CD4-positive, CD25-positive, alpha-beta regulatory T cell (primary cell): ENCODE data around the gene ARMCX1. TPM values are rescaled to one million over a fixed set of nuclear protein-coding genes. Genes with fewer than 3 reads are reported as not detected.
A peak's percentile ranks its signal among the peaks of the same experiment; 100 is the strongest.
"Not testable (repeated sequence)": the region's sequence is repeated elsewhere in the genome, so short reads cannot be mapped to it uniquely, and the experiment has no call there.

Experiments
- ATAC-seq, 2 donors: fragments of 150-1000 bp; cut with Tn5 transposase; one replicate each; pipeline ENCODE4 v1.10.0; 2021; ENCODE audit warnings: low read depth in 2 of 2, moderate number of reproducible peaks in 2 of 2, moderate library complexity in 1 of 2
- DNase-seq, 3 donors: peaks; one replicate each; pipeline versions ENCODE4 v3.0.0 to v3.0.0-alpha.2; 2012 to 2022; ENCODE audit warnings: mixed read lengths in 1 of 3
- H3K27ac ChIP-seq: one replicate; pipeline ENCODE4 v1.7.0; 2013; ENCODE audit warnings: mild to moderate bottlenecking, low read length; ENCODE audit not compliant: insufficient read depth, poor library complexity, severe bottlenecking
- H3K27me3 ChIP-seq: one replicate; pipeline ENCODE4 v1.7.0; 2013; ENCODE audit warnings: low read length; ENCODE audit not compliant: control insufficient read depth, insufficient read depth
- H3K36me3 ChIP-seq: one replicate; pipeline ENCODE4 v1.7.0; 2013; ENCODE audit warnings: mild to moderate bottlenecking, low read length, moderate library complexity; ENCODE audit not compliant: control insufficient read depth, insufficient read depth
- H3K4me1 ChIP-seq: 2 replicates; pipeline ENCODE4 v1.7.0; 2013; ENCODE audit warnings: mild to moderate bottlenecking, low read length; ENCODE audit not compliant: insufficient read depth, control insufficient read depth, poor library complexity, severe bottlenecking
- H3K4me3 ChIP-seq: one replicate; pipeline ENCODE4 v1.7.0; 2013; ENCODE audit warnings: low read depth, mild to moderate bottlenecking, low read length, moderate library complexity
- H3K9me3 ChIP-seq, 2 experiments: 1 replicate in 1 of 2; 2 replicates in 1 of 2; pipeline ENCODE4 v1.7.0; 2013; ENCODE audit warnings: low read length in 2 of 2, mild to moderate bottlenecking in 1 of 2, moderate library complexity in 1 of 2; ENCODE audit not compliant: control insufficient read depth in 2 of 2
- H3K27ac Mint-ChIP-seq, 3 donors: one replicate each; pipeline ENCODE4 v1.8.0; 2020 to 2022; ENCODE audit warnings: mild to moderate bottlenecking in 3 of 3, mixed read lengths in 3 of 3, moderate library complexity in 2 of 3
- H3K27me3 Mint-ChIP-seq: one replicate; pipeline ENCODE4 v1.8.0; 2022; ENCODE audit warnings: mild to moderate bottlenecking, mixed read lengths
- H3K36me3 Mint-ChIP-seq: one replicate; pipeline ENCODE4 v1.8.0; 2020; ENCODE audit warnings: mixed read lengths
- H3K4me1 Mint-ChIP-seq, 4 donors: one replicate each; pipeline ENCODE4 v1.8.0; 2020 to 2022; ENCODE audit warnings: mixed read lengths in 4 of 4, mild to moderate bottlenecking in 1 of 4
- H3K4me3 Mint-ChIP-seq, 4 donors: one replicate each; pipeline ENCODE4 v1.8.0; 2020 to 2022; ENCODE audit warnings: mild to moderate bottlenecking in 4 of 4, mixed read lengths in 4 of 4, moderate library complexity in 3 of 4
- H3K9me3 Mint-ChIP-seq, 7 donors: one replicate each; pipeline ENCODE4 v1.8.0; 2020 to 2022; ENCODE audit warnings: mixed read lengths in 7 of 7, mild to moderate bottlenecking in 3 of 7, moderate library complexity in 2 of 7
- polyA plus RNA-seq, 4 donors: library from polyadenylated mRNA; unstranded; fragments of 300-500 nt; fragmentation: Illumina TruSeq; gene quantifications; one replicate each; pipeline ENCODE4 v1.2.3, GENCODE V29; 2021
- total RNA-seq: library from RNA; stranded (reverse); gene quantifications from one replicate; pipeline ENCODE4 v1.2.3, GENCODE V29; 2022

The ARMCX1 gene
- 0.64 TPM for total RNA-seq
- under 1 TPM in 3 of 4 donors, not detected in 1; 0.14 to 0.61 (median 0.18) TPM for polyA plus RNA-seq

GRCh38 chrX:101550362-101550750, at the start of gene ARMCX1:
ARMCX1 (plus strand) TSS chrX:101550547; CDS start chrX:101552931, 2,384 bp downstream.
- Histone ChIP-seq H3K9me3 (no peaks in the 10 kb centered on the region), H3K36me3 (no peaks in the 10 kb centered on the region), H3K4me1 (peaks cover 3% of the 10 kb centered on the region), H3K27me3 (no peaks in the 10 kb centered on the region), H3K4me3 (peak within 1 kb of the TSS; percentile 32), H3K27ac (no peak within 1 kb of the TSS)
- Mint-ChIP-seq H3K4me1 (peaks cover 0 to 9% (median 5%) of the 10 kb centered on the region in 4 donors), H3K9me3 (peaks cover 0 to 3% (median 0%) of the 10 kb centered on the region in 7 donors), H3K27ac (peak within 1 kb of the TSS in 1 of 3 donors; percentile 56), H3K4me3 (peak within 1 kb of the TSS in 3 of 4 donors; percentile 43 to 74 (median 72)), H3K36me3 (no peaks in the 10 kb centered on the region), H3K27me3 (peaks cover 11% of the 10 kb centered on the region)
- ATAC-seq (no peak), DNase-seq (peak in 1 of 3 donors; percentile 26)

GRCh38 chrX:101502929-101503328, 47.4 kb upstream of the ARMCX1 start:
- not testable (repeated sequence) for H3K4me1 Mint-ChIP-seq, H3K36me3 Mint-ChIP-seq, H3K27ac Mint-ChIP-seq, ATAC-seq, H3K9me3 Mint-ChIP-seq, H3K36me3 ChIP-seq, H3K27ac ChIP-seq, H3K27me3 ChIP-seq, H3K4me3 ChIP-seq, H3K4me3 Mint-ChIP-seq, H3K9me3 ChIP-seq, DNase-seq, H3K4me1 ChIP-seq, H3K27me3 Mint-ChIP-seq

- no peaks in the 10 kb centered on the region for H3K36me3 Mint-ChIP-seq
- no peaks in the 10 kb centered on the region for H3K27me3 Mint-ChIP-seq
- no peaks in the 10 kb centered on the region for H3K27me3 ChIP-seq
- no peaks in the 10 kb centered on the region for H3K9me3 ChIP-seq
- no peak for ATAC-seq
- no peaks in the 10 kb centered on the region for H3K4me1 Mint-ChIP-seq
- H3K9me3 Mint-ChIP-seq: no peaks in the 10 kb centered on the region
- H3K27ac Mint-ChIP-seq: no peak overlapping the region
- H3K36me3 ChIP-seq: no peaks in the 10 kb centered on the region
- H3K27ac ChIP-seq: no peak overlapping the region
- no peak overlapping the region for H3K4me3 Mint-ChIP-seq
- no peak overlapping the region for H3K4me3 ChIP-seq
- no peaks in the 10 kb centered on the region for H3K4me1 ChIP-seq
- DNase-seq: no peak
Observed at GRCh38 chrX:101507372-101507771, 43.0 kb upstream of the ARMCX1 start.

GRCh38 chrX:101507986-101508385, 42.4 kb upstream of the ARMCX1 start:
- Mint-ChIP-seq H3K4me3 (peak overlapping the region in 1 of 4 donors; percentile 85), H3K36me3 (no peaks in the 10 kb centered on the region)

GRCh38 chrX:101530944-101531343, 19.4 kb upstream of the ARMCX1 start:
- Mint-ChIP-seq H3K36me3 (no peaks in the 10 kb centered on the region), H3K9me3 (peaks cover 0 to 12% (median 0%) of the 10 kb centered on the region in 7 donors), H3K27ac (no peak overlapping the region), H3K4me1 (no peaks in the 10 kb centered on the region), H3K27me3 (no peaks in the 10 kb centered on the region), H3K4me3 (no peak overlapping the region)
- Histone ChIP-seq H3K4me3 (no peak overlapping the region), H3K27me3 (no peaks in the 10 kb centered on the region), H3K27ac (no peak overlapping the region), H3K9me3 (no peaks in the 10 kb centered on the region), H3K4me1 (no peaks in the 10 kb centered on the region), H3K36me3 (no peaks in the 10 kb centered on the region)
- ATAC-seq (no peak), DNase-seq (no peak)

More at GRCh38 chrX:101507986-101508385, 42.4 kb upstream of the ARMCX1 start:
- Mint-ChIP-seq H3K27ac (no peak overlapping the region), H3K9me3 (no peaks in the 10 kb centered on the region), H3K27me3 (no peaks in the 10 kb centered on the region), H3K4me1 (no peaks in the 10 kb centered on the region)
- Histone ChIP-seq H3K36me3 (no peaks in the 10 kb centered on the region), H3K4me1 (no peaks in the 10 kb centered on the region), H3K9me3 (no peaks in the 10 kb centered on the region), H3K4me3 (no peak overlapping the region), H3K27ac (no peak overlapping the region), H3K27me3 (no peaks in the 10 kb centered on the region)
- ATAC-seq: no peak
- no peak for DNase-seq

- Histone ChIP-seq H3K27me3 (no peaks in the 10 kb centered on the region), H3K4me3 (no peak overlapping the region), H3K9me3 (no peaks in the 10 kb centered on the region), H3K27ac (no peak overlapping the region), H3K4me1 (no peaks in the 10 kb centered on the region), H3K36me3 (no peaks in the 10 kb centered on the region)
- H3K27ac Mint-ChIP-seq: no peak overlapping the region
- ATAC-seq: no peak
- H3K27me3 Mint-ChIP-seq: no peaks in the 10 kb centered on the region
- DNase-seq: no peak
- H3K9me3 Mint-ChIP-seq: peaks cover 0 to 4% (median 0%) of the 10 kb centered on the region in 7 donors
- no peaks in the 10 kb centered on the region for H3K36me3 Mint-ChIP-seq
- H3K4me3 Mint-ChIP-seq: no peak overlapping the region
- no peaks in the 10 kb centered on the region for H3K4me1 Mint-ChIP-seq
Observed at GRCh38 chrX:101539116-101539515, 11.2 kb upstream of the ARMCX1 start.

GRCh38 chrX:101550751-101551379, 518 bp downstream of the ARMCX1 start:
- Mint-ChIP-seq H3K9me3 (peaks cover 0 to 3% (median 0%) of the 10 kb centered on the region in 7 donors), H3K4me1 (peaks cover 0 to 9% (median 5%) of the 10 kb centered on the region in 4 donors), H3K36me3 (no peaks in the 10 kb centered on the region), H3K27ac (no peak overlapping the region), H3K27me3 (peaks cover 11% of the 10 kb centered on the region), H3K4me3 (peak overlapping the region in 3 of 4 donors; percentile 43 to 74 (median 72))
- Histone ChIP-seq H3K27ac (no peak overlapping the region), H3K36me3 (no peaks in the 10 kb centered on the region), H3K27me3 (no peaks in the 10 kb centered on the region), H3K9me3 (no peaks in the 10 kb centered on the region), H3K4me1 (peaks cover 3% of the 10 kb centered on the region), H3K4me3 (peak overlapping the region; percentile 32)
- ATAC-seq (no peak), DNase-seq (no peak)

GRCh38 chrX:101551380-101551767, 1.0 kb downstream of the ARMCX1 start:
- Histone ChIP-seq H3K4me3 (no peak overlapping the region), H3K4me1 (peaks cover 3% of the 10 kb centered on the region), H3K36me3 (no peaks in the 10 kb centered on the region), H3K27me3 (no peaks in the 10 kb centered on the region), H3K9me3 (no peaks in the 10 kb centered on the region), H3K27ac (no peak overlapping the region)
- Mint-ChIP-seq H3K4me3 (peak overlapping the region in 1 of 4 donors; percentile 51), H3K27me3 (peaks cover 11% of the 10 kb centered on the region), H3K27ac (no peak overlapping the region), H3K36me3 (no peaks in the 10 kb centered on the region), H3K4me1 (peaks cover 0 to 9% (median 5%) of the 10 kb centered on the region in 4 donors), H3K9me3 (peaks cover 0 to 3% (median 0%) of the 10 kb centered on the region in 7 donors)
- no peak for DNase-seq
- ATAC-seq: no peak
